Neuronal stem cell (in vitro differentiated cells): ENCODE results near the gene SWAP70.
"Not testable (repeated sequence)": the region's sequence is repeated elsewhere in the genome, so short reads cannot be mapped to it uniquely, and the experiment has no call there.

Experiments
- DNase-seq: peaks from one replicate; pipeline ENCODE4 v3.0.0-alpha.2; 2013; ENCODE audit warnings: low spot score
- H2AFZ ChIP-seq: one replicate; pipeline ENCODE4 v1.6.1; 2013; ENCODE audit warnings: mild to moderate bottlenecking, low read length, inconsistent platforms
- H2AK5ac ChIP-seq: 2 replicates; pipeline ENCODE4 v1.6.1; 2013; ENCODE audit warnings: low read depth, mild to moderate bottlenecking, inconsistent platforms, low read length, moderate library complexity, mixed read lengths
- H2BK120ac ChIP-seq: 2 replicates; pipeline ENCODE4 v1.6.1; 2013; ENCODE audit warnings: low read depth, mild to moderate bottlenecking, inconsistent platforms, low read length, moderate library complexity, mixed read lengths
- H2BK12ac ChIP-seq: one replicate; pipeline ENCODE4 v1.6.1; 2013; ENCODE audit warnings: low read length, inconsistent platforms
- H2BK15ac ChIP-seq: 2 replicates; pipeline ENCODE4 v1.6.1; 2013; ENCODE audit warnings: mild to moderate bottlenecking, low read length, inconsistent platforms, mixed read lengths
- H2BK5ac ChIP-seq: one replicate; pipeline ENCODE4 v1.6.1; 2013; ENCODE audit warnings: inconsistent platforms, mild to moderate bottlenecking, low read length, moderate library complexity
- H3K14ac ChIP-seq: one replicate; pipeline ENCODE4 v1.6.1; 2013; ENCODE audit warnings: low read length, inconsistent platforms
- H3K18ac ChIP-seq: 2 replicates; pipeline ENCODE4 v1.6.1; 2013; ENCODE audit warnings: low read length, inconsistent platforms
- H3K23ac ChIP-seq: 2 replicates; pipeline ENCODE4 v1.6.1; 2013; ENCODE audit warnings: low read depth, mild to moderate bottlenecking, mixed read lengths, low read length, inconsistent platforms; ENCODE audit not compliant: poor library complexity
- H3K27ac ChIP-seq: replicated peaks from 3 replicates; pipeline ENCODE4 v1.5.1; 2013; ENCODE audit warnings: low read length, inconsistent platforms
- H3K27me3 ChIP-seq, 3 experiments: 2 replicates each; pipeline ENCODE4 v1.6.1; 2013; ENCODE audit warnings: low read length in 3 of 3, mild to moderate bottlenecking in 2 of 3, inconsistent platforms in 1 of 3, low read depth in 1 of 3, mixed read lengths in 1 of 3, moderate library complexity in 1 of 3; ENCODE audit not compliant: control insufficient read depth in 3 of 3, insufficient read depth in 3 of 3
- H3K36me3 ChIP-seq, 2 donors: replicated peaks in 1 of 2; 2 replicates each; pipeline ENCODE4 v1.6.1; 2013; ENCODE audit warnings: low read length in 2 of 2; ENCODE audit not compliant: control insufficient read depth in 2 of 2, insufficient read depth in 2 of 2
- H3K4ac ChIP-seq: 2 replicates; pipeline ENCODE4 v1.6.1; 2013; ENCODE audit warnings: inconsistent platforms, mild to moderate bottlenecking, low read length, moderate library complexity
- H3K4me1 ChIP-seq, 2 donors: 1 replicate in 1 of 2; 2 replicates in 1 of 2; pipeline ENCODE4 v1.6.1; 2013; ENCODE audit warnings: low read length in 2 of 2, low read depth in 1 of 2; ENCODE audit not compliant: control insufficient read depth in 2 of 2, insufficient read depth in 1 of 2
- H3K4me2 ChIP-seq: one replicate; pipeline ENCODE4 v1.6.1; 2013; ENCODE audit warnings: mild to moderate bottlenecking, low read length, inconsistent platforms; ENCODE audit not compliant: insufficient read depth, poor library complexity, severe bottlenecking
- H3K4me3 ChIP-seq, 2 donors: 2 replicates each; pipeline ENCODE4 v1.5.1; 2013; ENCODE audit warnings: low read length in 2 of 2, mild to moderate bottlenecking in 2 of 2, inconsistent platforms in 1 of 2, moderate library complexity in 1 of 2
- H3K79me1 ChIP-seq: one replicate; pipeline ENCODE4 v1.6.1; 2013; ENCODE audit warnings: low read depth, mild to moderate bottlenecking, inconsistent platforms, low read length, moderate library complexity
- H3K9ac ChIP-seq: one replicate; pipeline ENCODE4 v1.6.1; 2013; ENCODE audit warnings: mild to moderate bottlenecking, low read depth, low read length, inconsistent platforms; ENCODE audit not compliant: poor library complexity
- H3K9me3 ChIP-seq, 2 donors: replicated peaks in 1 of 2; 2 replicates each; pipeline versions ENCODE3 to v1.6.1; 2013; ENCODE audit warnings: low read length in 2 of 2, mild to moderate bottlenecking in 2 of 2, inconsistent platforms in 1 of 2, low read depth in 1 of 2, mixed read lengths in 1 of 2, moderate library complexity in 1 of 2; ENCODE audit not compliant: control insufficient read depth in 2 of 2, insufficient read depth in 1 of 2
- H4K8ac ChIP-seq: one replicate; pipeline ENCODE4 v1.6.1; 2013; ENCODE audit warnings: low read depth, mild to moderate bottlenecking, inconsistent platforms, low read length, moderate library complexity
- H4K91ac ChIP-seq: one replicate; pipeline ENCODE4 v1.6.1; 2013; ENCODE audit warnings: low read length, low read depth, mild to moderate bottlenecking, inconsistent platforms; ENCODE audit not compliant: poor library complexity
- WGBS, 2 donors: extraction: QIAGEN DNeasy Blood & Tissue Kit; methylation state at CpG; one replicate each; pipeline ENCODE4 v1.1.7; 2013; ENCODE audit warnings: missing lambda C conversion rate in 2 of 2, mixed read lengths in 1 of 2; ENCODE audit not compliant: insufficient read length in 2 of 2, insufficient replicate concordance in 1 of 2; ENCODE audit errors: extremely low coverage in 2 of 2; 5-methylcytosine and 5-hydroxymethylcytosine counted together

The SWAP70 gene

DNA sequence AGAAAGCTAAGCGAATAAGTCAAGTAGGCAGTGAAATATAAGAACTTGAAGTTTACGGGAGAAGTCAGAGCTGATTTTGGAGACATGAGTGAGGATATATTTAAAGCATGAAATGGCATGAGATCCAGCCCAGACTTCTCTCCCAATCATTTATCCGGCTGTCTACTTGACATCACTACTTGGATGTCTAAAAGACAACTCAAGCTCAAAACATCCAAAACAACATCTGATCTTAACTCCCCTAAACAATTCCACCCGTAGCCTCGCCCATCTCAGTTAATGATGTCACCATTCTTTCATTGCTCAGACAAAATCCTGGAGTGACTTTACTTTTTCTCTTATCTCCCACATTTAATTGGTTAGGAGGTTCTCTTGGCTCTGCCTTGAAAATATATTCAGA is 45.9 kb upstream of the SWAP70 start:
- H3K27ac ChIP-seq, result no peak overlapping the region
- no peak overlapping the region for H2AK5ac ChIP-seq
- H2BK15ac ChIP-seq, result no peak overlapping the region
- H3K14ac ChIP-seq, result no peak overlapping the region
- H3K4ac ChIP-seq, result no peak overlapping the region
- no peak overlapping the region for H2BK12ac ChIP-seq
- H3K79me1 ChIP-seq, result no peaks in the 10 kb centered on the region
- no peak overlapping the region for H3K18ac ChIP-seq
- no peak for DNase-seq
- peaks cover 0 to 4% of the 10 kb centered on the region in 2 donors for H3K9me3 ChIP-seq
- H4K91ac ChIP-seq, result no peak overlapping the region
- H2AFZ ChIP-seq, result no peak overlapping the region
- H3K27me3 ChIP-seq, result peaks cover 0 to 3% (median 0%) of the 10 kb centered on the region in 3 experiments
- no peak overlapping the region for H3K23ac ChIP-seq
- peaks cover 0 to 11% of the 10 kb centered on the region in 2 donors for H3K4me1 ChIP-seq
- no peak overlapping the region for H4K8ac ChIP-seq
- H3K4me3 ChIP-seq, result no peak overlapping the region
- H2BK5ac ChIP-seq, result no peak overlapping the region
- H3K9ac ChIP-seq, result no peak overlapping the region
- H3K36me3 ChIP-seq, result no peaks in the 10 kb centered on the region
- no peak overlapping the region for H3K4me2 ChIP-seq
- WGBS, 2 donors, result no CpG with 5 or more reads among the region's 5 CpGs
- no peak overlapping the region for H2BK120ac ChIP-seq

DNA sequence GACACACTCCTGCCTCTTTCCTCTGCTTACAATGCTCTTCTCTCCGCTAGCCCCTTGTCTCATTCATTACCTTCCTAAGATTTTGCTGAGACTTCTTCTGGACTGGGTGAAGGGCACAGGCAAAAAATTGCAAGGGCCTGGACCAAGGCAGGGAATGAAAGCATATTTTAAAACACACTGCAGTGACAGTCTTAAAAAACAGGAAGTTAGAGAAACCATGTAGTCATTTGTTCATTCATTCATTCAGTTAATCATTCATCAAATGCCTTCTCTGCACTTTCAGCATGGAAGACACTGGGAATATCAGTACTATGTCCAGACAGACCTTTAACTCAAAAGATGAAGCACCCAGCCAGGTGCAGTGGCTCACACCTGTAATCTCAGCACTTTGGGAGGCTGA is 44.9 kb upstream of the SWAP70 start:
- no peak for DNase-seq
- Histone ChIP-seq H3K23ac (no peak overlapping the region), H3K9me3 (no peaks in the 10 kb centered on the region), H3K9ac (no peak overlapping the region), H2BK15ac (no peak overlapping the region), H3K4me1 (peaks cover 0 to 7% of the 10 kb centered on the region in 2 donors), H2AK5ac (no peak overlapping the region), H4K91ac (no peak overlapping the region), H3K4me2 (no peak overlapping the region), H3K18ac (no peak overlapping the region), H3K4ac (no peak overlapping the region), H2AFZ (no peak overlapping the region), H4K8ac (no peak overlapping the region), H2BK120ac (no peak overlapping the region), H3K4me3 (no peak overlapping the region), H2BK12ac (no peak overlapping the region), H2BK5ac (no peak overlapping the region), H3K79me1 (no peaks in the 10 kb centered on the region), H3K27ac (no peak overlapping the region), H3K14ac (no peak overlapping the region), H3K36me3 (no peaks in the 10 kb centered on the region), H3K27me3 (peaks cover 0 to 3% (median 0%) of the 10 kb centered on the region in 3 experiments)
- WGBS, 2 donors, result no CpG with 5 or more reads among the region's 1 CpG

DNA sequence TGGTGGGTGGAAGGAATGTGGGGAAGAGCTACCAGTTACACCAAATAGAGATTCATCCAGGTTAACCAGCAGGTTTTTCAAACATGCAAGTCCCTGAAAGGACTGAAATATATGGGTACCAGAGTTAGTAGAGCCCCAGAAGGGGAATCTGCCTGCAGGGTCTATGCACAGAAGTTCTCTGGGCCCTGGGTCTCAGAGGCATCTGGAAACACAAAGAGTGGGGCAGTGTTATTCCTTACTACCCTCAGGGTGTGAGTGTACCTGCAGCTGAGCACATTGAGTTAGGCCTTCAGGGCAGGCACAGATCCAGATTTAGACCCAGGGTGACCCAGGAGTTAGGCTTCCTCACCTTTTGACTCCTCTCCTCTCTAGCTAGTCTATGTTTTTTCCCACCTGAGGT is 43.9 kb upstream of the SWAP70 start:
- Histone ChIP-seq H2AK5ac (no peak overlapping the region), H3K14ac (no peak overlapping the region), H3K36me3 (no peaks in the 10 kb centered on the region), H2BK12ac (no peak overlapping the region), H3K18ac (peak overlapping the region; percentile 82), H3K4ac (no peak overlapping the region), H2BK120ac (no peak overlapping the region), H3K4me1 (peaks cover 0 to 5% of the 10 kb centered on the region in 2 donors), H3K9ac (no peak overlapping the region), H3K9me3 (no peaks in the 10 kb centered on the region), H3K4me2 (no peak overlapping the region), H2BK5ac (no peak overlapping the region), H2AFZ (no peak overlapping the region), H4K8ac (no peak overlapping the region), H3K27me3 (peaks cover 0 to 3% (median 0%) of the 10 kb centered on the region in 3 experiments), H3K27ac (no peak overlapping the region), H4K91ac (no peak overlapping the region), H3K79me1 (no peaks in the 10 kb centered on the region), H2BK15ac (no peak overlapping the region), H3K23ac (no peak overlapping the region), H3K4me3 (no peak overlapping the region)
- no peak for DNase-seq

DNA sequence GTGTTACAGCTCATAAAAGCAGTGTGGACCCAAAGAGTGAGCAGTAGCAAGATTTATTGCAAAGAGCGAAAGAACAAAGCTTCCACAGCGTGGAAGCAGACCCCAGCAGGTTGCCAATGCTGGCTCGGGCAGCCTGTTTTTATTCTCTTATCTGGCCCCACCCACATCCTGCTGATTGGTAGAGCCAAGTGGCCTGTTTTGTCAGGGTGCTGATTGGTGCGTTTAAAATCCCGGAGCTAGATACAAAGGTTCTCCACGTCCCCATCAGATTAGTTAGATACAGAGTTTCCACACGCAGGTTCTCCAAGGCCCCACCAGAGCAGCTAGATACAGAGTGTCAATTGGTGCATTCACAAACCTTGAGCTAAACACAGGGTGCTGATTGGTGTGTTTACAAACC is 41.5 kb upstream of the SWAP70 start:
- not testable (repeated sequence) for H2AFZ ChIP-seq, H3K14ac ChIP-seq, H2BK5ac ChIP-seq, H3K4me2 ChIP-seq, H3K4me3 ChIP-seq, H3K9me3 ChIP-seq, H3K27me3 ChIP-seq, H3K18ac ChIP-seq, H2BK15ac ChIP-seq, H3K79me1 ChIP-seq, H4K91ac ChIP-seq, H3K23ac ChIP-seq, H3K36me3 ChIP-seq, H2BK12ac ChIP-seq, H4K8ac ChIP-seq, H3K27ac ChIP-seq, H3K4ac ChIP-seq, H2AK5ac ChIP-seq, H2BK120ac ChIP-seq, DNase-seq, H3K9ac ChIP-seq
- peaks cover 9 to 15% of the 10 kb centered on the region in 2 donors for H3K4me1 ChIP-seq
- no CpG with 5 or more reads among the region's 7 CpGs for WGBS, 2 donors
